Stimulated activated CD8-positive, alpha-beta memory T cell treated with anti-CD3 and anti-CD28 coated beads, Interleukin-4, amount 100 ng/mL, for 4 hours (primary cell): Measurements from ENCODE around the gene NRG2.

ENCODE experiments used
- DNase-seq, 2 donors: peaks; one replicate each; pipeline ENCODE4 v3.0.0-alpha.2; 2020; ENCODE audit warnings: low read depth in 2 of 2, low spot score in 1 of 2

The NRG2 gene

GRCh38 chr5:139861889-139862207, 181.3 kb downstream of the NRG2 start:
- DNase-seq = no peak

- no peak for DNase-seq
Measured at GRCh38 chr5:139861021-139861888, 181.8 kb downstream of the NRG2 start.

GRCh38 chr5:139859013-139859412, 184.1 kb downstream of the NRG2 start:
- DNase-seq = no peak

- DNase-seq = no peak
Measured at GRCh38 chr5:139856714-139857113, 186.4 kb downstream of the NRG2 start.

GRCh38 chr5:139855946-139856540, 187.1 kb downstream of the NRG2 start:
- no peak for DNase-seq

GRCh38 chr5:139855451-139855850, 187.6 kb downstream of the NRG2 start:
- no peak for DNase-seq

GRCh38 chr5:139854953-139855352, 188.1 kb downstream of the NRG2 start:
- DNase-seq = no peak

GRCh38 chr5:139854029-139854605, 189.0 kb downstream of the NRG2 start:
- no peak for DNase-seq

GRCh38 chr5:139852696-139853095, 190.4 kb downstream of the NRG2 start:
- no peak for DNase-seq

- DNase-seq = no peak
Measured at GRCh38 chr5:139851558-139851957, 191.5 kb downstream of the NRG2 start.

GRCh38 chr5:139850423-139851016, 192.6 kb downstream of the NRG2 start:
- no peak for DNase-seq

GRCh38 chr5:139849942-139850341, 193.2 kb downstream of the NRG2 start:
- DNase-seq = no peak

- no peak for DNase-seq
Measured at GRCh38 chr5:139849501-139849900, 193.6 kb downstream of the NRG2 start.

GRCh38 chr5:139848508-139849100, 194.5 kb downstream of the NRG2 start:
- peak in 1 of 2 donors; percentile 14 for DNase-seq

- DNase-seq = peak; percentile 38 to 67
Measured at GRCh38 chr5:139847790-139848507, 195.2 kb downstream of the NRG2 start.

- no peak for DNase-seq
Measured at GRCh38 chr5:139847091-139847490, 196.0 kb downstream of the NRG2 start.

- no peak for DNase-seq
Measured at GRCh38 chr5:139845846-139846681, 197.0 kb downstream of the NRG2 start.

- DNase-seq = peak; percentile 46 to 49
Measured at GRCh38 chr5:139844472-139845145, 198.5 kb downstream of the NRG2 start.

GRCh38 chr5:139843991-139844390, 199.1 kb downstream of the NRG2 start:
- DNase-seq = no peak

- no peak for DNase-seq
Measured at GRCh38 chr5:139842321-139842720, 200.8 kb downstream of the NRG2 start.
